H1 (cell line): ENCODE data around the gene FRMPD2. TPM values are rescaled to one million over a fixed set of nuclear protein-coding genes. Genes with fewer than 3 reads are reported as not detected.

Experiments
- KDM1A ChIP-seq: fragments of 200-600, 300-600 bp; sonication (generic); IDR thresholded peaks from 2 replicates; pipeline ENCODE4 v1.7.1; 2016; ENCODE audit warnings: mild to moderate bottlenecking, low read length, borderline replicate concordance
- polyA plus RNA-seq, 7 experiments: library from polyadenylated mRNA; depleted of rRNA in 3 of 7; stranded (reverse) in 5 of 7; unstranded in 2 of 7; fragments of >200 nt in 5 of 7; fragments of 200-250 nt in 2 of 7; gene quantifications; 1 replicate in 5 of 7; 2 replicates in 1 of 7; 4 replicates in 1 of 7; pipeline versions ENCODE4 v1.2.1 to v1.2.3, GENCODE V29; 2011 to 2013; ENCODE audit warnings: missing spikeins in 2 of 7, mixed read lengths in 2 of 7
- total RNA-seq: library from RNA; stranded (reverse); fragmentation: NEBNext Ultra II Directional; extraction: Animal tissue kit (Norgen Biotek cat#: 25700); gene quantifications from 2 replicates; pipeline ENCODE4 v1.2.1, GENCODE V29; 2021

FRMPD2 gene
- total and polyA plus RNA-seq, 2 of the 8 experiments (the other 6 are each of a cell fraction or from before 2014, with no cell fraction given) = 0.07 to 0.47 TPM

GRCh38 chr10:48302515-48303476, 28.3 kb upstream of the FRMPD2 start (continued):
- no peak for TF ChIP-seq KDM1A
